ENCODE data around the gene SLAIN1. TPM values are rescaled to one million over a fixed set of nuclear protein-coding genes. Genes with fewer than 3 reads are reported as not detected.
A peak's percentile ranks its signal among the peaks of the same experiment; 100 is the strongest.

The SLAIN1 gene
- total and polyA plus RNA-seq, 10 of the 15 experiments (the other 5 are each of a cell fraction or from before 2014, with no cell fraction given): 11.9 to 140 (median 56.9) TPM

DNA sequence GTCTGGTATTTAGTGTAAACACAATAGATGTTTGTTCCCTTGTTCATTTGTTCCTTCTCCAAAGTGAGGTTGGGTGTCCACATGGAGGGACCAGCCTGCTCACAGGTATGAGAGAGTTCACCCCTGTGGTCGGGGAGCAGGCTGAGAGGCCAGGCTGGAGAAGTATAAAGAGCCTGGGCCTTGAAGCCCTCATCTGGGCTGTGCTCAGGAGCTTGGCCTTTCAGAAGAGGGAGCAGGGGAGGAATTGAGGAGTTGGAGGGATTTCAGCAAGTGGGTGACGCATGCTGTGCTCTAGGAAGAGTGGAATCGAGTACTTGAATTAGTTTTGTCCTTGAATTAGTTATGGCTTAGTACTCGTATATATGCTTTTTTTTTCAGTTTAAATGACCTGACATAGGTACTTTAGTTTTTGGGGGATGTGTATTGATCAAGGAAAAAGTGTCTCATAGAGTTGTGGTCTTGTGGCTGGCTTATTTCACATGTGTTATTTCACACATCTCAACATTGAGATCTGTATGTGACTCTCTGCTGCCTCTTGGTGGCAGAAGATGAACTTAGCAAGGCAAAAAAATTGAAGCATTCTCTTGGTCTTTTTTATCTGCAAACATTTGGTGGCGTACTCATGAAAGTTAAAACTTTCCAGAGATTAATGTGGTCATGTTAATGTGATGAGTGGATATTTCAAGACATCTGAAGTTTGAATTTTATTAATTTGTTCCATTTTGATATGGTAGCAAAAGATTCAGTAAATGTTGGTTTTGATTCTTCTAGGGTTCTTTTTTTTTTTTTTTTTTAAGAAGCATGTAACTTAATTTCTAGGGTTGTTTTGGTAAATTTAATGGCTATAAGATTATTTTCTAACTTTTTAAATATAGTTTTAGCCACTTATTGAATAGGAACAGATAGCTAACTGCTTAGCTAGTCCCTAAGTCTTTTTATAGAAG, 54.3 kb downstream of the SLAIN1 start (continued):
- TF ChIP-seq, protein P1, sequence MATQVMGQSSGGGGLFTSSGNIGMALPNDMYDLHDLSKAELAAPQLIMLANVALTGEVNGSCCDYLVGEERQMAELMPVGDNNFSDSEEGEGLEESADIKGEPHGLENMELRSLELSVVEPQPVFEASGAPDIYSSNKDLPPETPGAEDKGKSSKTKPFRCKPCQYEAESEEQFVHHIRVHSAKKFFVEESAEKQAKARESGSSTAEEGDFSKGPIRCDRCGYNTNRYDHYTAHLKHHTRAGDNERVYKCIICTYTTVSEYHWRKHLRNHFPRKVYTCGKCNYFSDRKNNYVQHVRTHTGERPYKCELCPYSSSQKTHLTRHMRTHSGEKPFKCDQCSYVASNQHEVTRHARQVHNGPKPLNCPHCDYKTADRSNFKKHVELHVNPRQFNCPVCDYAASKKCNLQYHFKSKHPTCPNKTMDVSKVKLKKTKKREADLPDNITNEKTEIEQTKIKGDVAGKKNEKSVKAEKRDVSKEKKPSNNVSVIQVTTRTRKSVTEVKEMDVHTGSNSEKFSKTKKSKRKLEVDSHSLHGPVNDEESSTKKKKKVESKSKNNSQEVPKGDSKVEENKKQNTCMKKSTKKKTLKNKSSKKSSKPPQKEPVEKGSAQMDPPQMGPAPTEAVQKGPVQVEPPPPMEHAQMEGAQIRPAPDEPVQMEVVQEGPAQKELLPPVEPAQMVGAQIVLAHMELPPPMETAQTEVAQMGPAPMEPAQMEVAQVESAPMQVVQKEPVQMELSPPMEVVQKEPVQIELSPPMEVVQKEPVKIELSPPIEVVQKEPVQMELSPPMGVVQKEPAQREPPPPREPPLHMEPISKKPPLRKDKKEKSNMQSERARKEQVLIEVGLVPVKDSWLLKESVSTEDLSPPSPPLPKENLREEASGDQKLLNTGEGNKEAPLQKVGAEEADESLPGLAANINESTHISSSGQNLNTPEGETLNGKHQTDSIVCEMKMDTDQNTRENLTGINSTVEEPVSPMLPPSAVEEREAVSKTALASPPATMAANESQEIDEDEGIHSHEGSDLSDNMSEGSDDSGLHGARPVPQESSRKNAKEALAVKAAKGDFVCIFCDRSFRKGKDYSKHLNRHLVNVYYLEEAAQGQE (IDR thresholded peaks at IDR 0.05; ENCODE audit: low read depth, low read length): no peak
- TF ChIP-seq ETV6 (conservative IDR thresholded peaks at IDR 0.05 in 1 of 2, IDR thresholded peaks at IDR 0.05 in 1 of 2; ENCODE audit: borderline replicate concordance in 1 of 2, low read depth in 1 of 2): no peak
- no peak for TF ChIP-seq TAF1 (IDR thresholded peaks at IDR 0.05; ENCODE audit: borderline replicate concordance, low read depth, low read length)
- TF ChIP-seq NRF1 (conservative IDR thresholded peaks at IDR 0.05; ENCODE audit: low read depth, low read length): no peak
- TF ChIP-seq IRF4 (IDR thresholded peaks at IDR 0.05; ENCODE audit: low read depth, low read length): 0 out of 2 replicates have a peak, but pooled peaks have one; percentile 41
- no peak for TF ChIP-seq GABPA (IDR thresholded peaks at IDR 0.05; ENCODE audit: low read depth)
- TF ChIP-seq, protein P2, sequence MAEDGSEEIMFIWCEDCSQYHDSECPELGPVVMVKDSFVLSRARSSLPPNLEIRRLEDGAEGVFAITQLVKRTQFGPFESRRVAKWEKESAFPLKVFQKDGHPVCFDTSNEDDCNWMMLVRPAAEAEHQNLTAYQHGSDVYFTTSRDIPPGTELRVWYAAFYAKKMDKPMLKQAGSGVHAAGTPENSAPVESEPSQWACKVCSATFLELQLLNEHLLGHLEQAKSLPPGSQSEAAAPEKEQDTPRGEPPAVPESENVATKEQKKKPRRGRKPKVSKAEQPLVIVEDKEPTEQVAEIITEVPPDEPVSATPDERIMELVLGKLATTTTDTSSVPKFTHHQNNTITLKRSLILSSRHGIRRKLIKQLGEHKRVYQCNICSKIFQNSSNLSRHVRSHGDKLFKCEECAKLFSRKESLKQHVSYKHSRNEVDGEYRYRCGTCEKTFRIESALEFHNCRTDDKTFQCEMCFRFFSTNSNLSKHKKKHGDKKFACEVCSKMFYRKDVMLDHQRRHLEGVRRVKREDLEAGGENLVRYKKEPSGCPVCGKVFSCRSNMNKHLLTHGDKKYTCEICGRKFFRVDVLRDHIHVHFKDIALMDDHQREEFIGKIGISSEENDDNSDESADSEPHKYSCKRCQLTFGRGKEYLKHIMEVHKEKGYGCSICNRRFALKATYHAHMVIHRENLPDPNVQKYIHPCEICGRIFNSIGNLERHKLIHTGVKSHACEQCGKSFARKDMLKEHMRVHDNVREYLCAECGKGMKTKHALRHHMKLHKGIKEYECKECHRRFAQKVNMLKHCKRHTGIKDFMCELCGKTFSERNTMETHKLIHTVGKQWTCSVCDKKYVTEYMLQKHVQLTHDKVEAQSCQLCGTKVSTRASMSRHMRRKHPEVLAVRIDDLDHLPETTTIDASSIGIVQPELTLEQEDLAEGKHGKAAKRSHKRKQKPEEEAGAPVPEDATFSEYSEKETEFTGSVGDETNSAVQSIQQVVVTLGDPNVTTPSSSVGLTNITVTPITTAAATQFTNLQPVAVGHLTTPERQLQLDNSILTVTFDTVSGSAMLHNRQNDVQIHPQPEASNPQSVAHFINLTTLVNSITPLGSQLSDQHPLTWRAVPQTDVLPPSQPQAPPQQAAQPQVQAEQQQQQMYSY (CRISPR knock-in tag; IDR thresholded peaks at IDR 0.05): no peak
- TF ChIP-seq NBN (IDR thresholded peaks at IDR 0.05): 0 out of 2 replicates have a peak, but pooled peaks have one; percentile 36
- TF ChIP-seq TCF7 (IDR thresholded peaks at IDR 0.05; ENCODE audit: borderline replicate concordance): no peak
- TF ChIP-seq, protein P3, sequence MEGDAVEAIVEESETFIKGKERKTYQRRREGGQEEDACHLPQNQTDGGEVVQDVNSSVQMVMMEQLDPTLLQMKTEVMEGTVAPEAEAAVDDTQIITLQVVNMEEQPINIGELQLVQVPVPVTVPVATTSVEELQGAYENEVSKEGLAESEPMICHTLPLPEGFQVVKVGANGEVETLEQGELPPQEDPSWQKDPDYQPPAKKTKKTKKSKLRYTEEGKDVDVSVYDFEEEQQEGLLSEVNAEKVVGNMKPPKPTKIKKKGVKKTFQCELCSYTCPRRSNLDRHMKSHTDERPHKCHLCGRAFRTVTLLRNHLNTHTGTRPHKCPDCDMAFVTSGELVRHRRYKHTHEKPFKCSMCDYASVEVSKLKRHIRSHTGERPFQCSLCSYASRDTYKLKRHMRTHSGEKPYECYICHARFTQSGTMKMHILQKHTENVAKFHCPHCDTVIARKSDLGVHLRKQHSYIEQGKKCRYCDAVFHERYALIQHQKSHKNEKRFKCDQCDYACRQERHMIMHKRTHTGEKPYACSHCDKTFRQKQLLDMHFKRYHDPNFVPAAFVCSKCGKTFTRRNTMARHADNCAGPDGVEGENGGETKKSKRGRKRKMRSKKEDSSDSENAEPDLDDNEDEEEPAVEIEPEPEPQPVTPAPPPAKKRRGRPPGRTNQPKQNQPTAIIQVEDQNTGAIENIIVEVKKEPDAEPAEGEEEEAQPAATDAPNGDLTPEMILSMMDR (IDR thresholded peaks at IDR 0.05 in 2 of 3, conservative IDR thresholded peaks at IDR 0.05 in 1 of 3; ENCODE audit: control insufficient read depth in 2 of 3, extremely low read depth in 1 of 3, insufficient read depth in 1 of 3, low read depth in 3 of 3, low read length in 3 of 3): peak; percentile 77 to 90 (median 81)
- TF ChIP-seq NR2C2 (IDR thresholded peaks at IDR 0.05; ENCODE audit: borderline replicate concordance, control insufficient read depth, insufficient read length, low read depth): no peak

Measured in GM12878 (cell line).